ENCODE measurements around the gene OBSL1. TPM values are rescaled to one million over a fixed set of nuclear protein-coding genes. Genes with fewer than 3 reads are reported as not detected.

The OBSL1 gene
- total and polyA plus RNA-seq, 10 of the 15 experiments (the other 5 are each of a cell fraction or from before 2014, with no cell fraction given): 0.14 to 0.77 TPM; not detected in 8

DNA sequence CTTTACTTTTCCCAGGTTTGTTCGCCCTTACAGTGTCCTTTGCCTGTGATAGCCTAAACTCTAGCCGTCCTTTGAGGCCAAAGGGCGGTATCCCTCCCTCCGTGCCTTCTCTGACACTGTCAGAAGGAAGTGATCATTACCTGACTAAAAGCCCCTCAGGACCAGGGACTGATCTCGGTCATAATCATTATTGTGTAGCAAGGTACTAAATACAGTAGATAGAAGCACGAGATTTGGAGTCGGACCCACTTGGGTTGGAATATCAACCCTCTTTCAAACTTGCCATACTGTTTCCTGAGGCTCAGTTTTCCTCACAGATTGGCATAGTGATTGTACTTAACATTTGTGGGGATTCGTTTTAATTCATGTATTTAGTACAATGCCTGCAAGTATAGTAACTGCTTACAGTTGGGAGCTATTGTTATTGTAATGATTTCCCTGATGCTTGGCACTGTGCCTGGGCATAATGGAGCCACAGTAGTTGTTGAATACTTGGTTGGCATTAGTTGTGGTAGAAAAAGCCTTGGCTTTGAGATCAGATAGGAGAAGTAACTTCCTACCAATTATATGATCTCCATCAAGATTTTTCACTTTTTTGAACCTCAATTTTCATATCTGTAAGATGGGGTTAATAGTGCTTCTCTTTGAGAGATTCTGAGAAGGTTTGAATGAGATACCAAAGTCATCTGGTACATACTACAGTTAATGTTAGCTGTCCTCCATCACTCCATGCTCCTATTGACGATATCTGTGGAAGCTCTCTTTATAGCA, 27.2 kb upstream of the OBSL1 start:
- CTCF ChIA-PET: interaction anchor here (1.0 to 2.9 kb wide), 4 partner anchors 44 to 103 kb away, joined by 3 to 15 read pairs (median 10); a partner anchor contains a TSS
- FAIRE-seq (peak; percentile 18), DNase-seq (ENCODE audit: low read depth, low spot score) (no peak), ATAC-seq (peak; percentile 38; the same call in 2 of the 3 replicates)
- in situ Hi-C loops (cut with MboI): no loop called here
- SMC1A ChIA-PET (ENCODE audit: uncharacterized antibody, unreplicated experiment): interaction anchor here (1.1 kb wide), 2 partner anchors 12 to 85 kb away, joined by 3 read pairs; no protein-coding TSS in a partner anchor
- Histone ChIP-seq H3K79me2 (ENCODE audit: control insufficient read depth, insufficient read depth, low read length) (no peaks in the 10 kb centered on the region), H3K9ac (ENCODE audit: control insufficient read depth, insufficient read depth, low read length) (peak overlapping the region; percentile 75), H3K4me3 (peak overlapping the region; percentile 74), H3K27me3 (replicated peaks in 1 of 2; ENCODE audit: control insufficient read depth in 2 of 2, insufficient read depth in 2 of 2, low read length in 1 of 2) (no peaks in the 10 kb centered on the region), H3K4me1 (ENCODE audit: control insufficient read depth, insufficient read depth, low read length) (0 out of 2 replicates have a peak, but pooled peaks cover 8% of the 10 kb centered on the region), H2AFZ (ENCODE audit: control insufficient read depth, low read depth, low read length) (peak overlapping the region; percentile 99), H3K36me3 (ENCODE audit: control insufficient read depth in 2 of 2, insufficient read depth in 2 of 2, low read length in 1 of 2) (peaks cover 0 to 3% of the 10 kb centered on the region in 2 experiments; a peak in 3 of 4 replicates), H4K20me1 (ENCODE audit: control insufficient read depth, insufficient read depth) (no peaks in the 10 kb centered on the region), H3K9me3 (replicated peaks; ENCODE audit: control insufficient read depth, insufficient read depth, low read length) (no peaks in the 10 kb centered on the region), H3K4me2 (ENCODE audit: control insufficient read depth, insufficient read depth) (peak overlapping the region; percentile 93), H3K27ac (ENCODE audit: control insufficient read depth, insufficient read depth) (peak overlapping the region; percentile 81; the same call in 1 of the 2 replicates)
- TSS peak; percentile 87 for BruUV-seq (replicated peaks)
- WGBS (ENCODE audit: insufficient coverage, insufficient replicate concordance, low lambda C conversion rate, missing lambda C conversion rate): 37% methylated on average over 9 of the region's 9 CpGs
- intact Hi-C loops (cut with micrococcal nuclease; ENCODE audit: unreplicated experiment): loop anchor here (2.0 to 5.0 kb wide), 2 partner anchors 58 to 321 kb away; partner anchors contain the start of gene DNAJB2
- no peak for TF ChIP-seq FOXM1 (IDR thresholded peaks at IDR 0.05; ENCODE audit: low read depth, low read length)
- peak; percentile 80; the same call in 1 of the 2 replicates for TF ChIP-seq NR2F1 (conservative IDR thresholded peaks at IDR 0.05)
- POLR2A ChIA-PET: interaction anchor here (2.4 kb wide), 1 partner anchor 211 kb away, joined by 10 read pairs; the partner anchor contains the start of gene DNPEP
- RAD21 ChIA-PET (ENCODE audit: unreplicated experiment): interaction anchor here (0.5 to 1.7 kb wide), 6 partner anchors 14 to 211 kb away, joined by 3 to 10 read pairs (median 4); partner anchors contain the start of genes CHPF, DNPEP, GMPPA and TMEM198
